GM23338 (cell line): ENCODE results near the gene HCFC2. TPM values are rescaled to one million over a fixed set of nuclear protein-coding genes. Genes with fewer than 3 reads are reported as not detected.

Source experiments
- ATAC-seq: fragments of 200-7000 bp; cut with Tn5 transposase; 3 replicates; pipeline ENCODE4 v1.9.1; 2020
- DNase-seq: peaks from one replicate; pipeline ENCODE4 v3.0.0-alpha.2; 2015; ENCODE audit warnings: low spot score
- H2AFZ ChIP-seq: fragments of 200-600 bp; sonication (generic); 2 replicates; pipeline ENCODE4 v1.8.0; 2016; ENCODE audit warnings: antibody characterized with exemption, mild to moderate bottlenecking, moderate library complexity
- H3F3A ChIP-seq: fragments of 200-600 bp; sonication (generic); replicated peaks from 2 replicates; pipeline ENCODE4 v1.8.0; 2017; ENCODE audit warnings: antibody characterized with exemption, mixed run types, low read depth
- H3K27ac ChIP-seq: fragments of 200-600 bp; sonication (generic); 2 replicates; pipeline ENCODE4 v1.6.1; 2016; ENCODE audit warnings: low read depth
- H3K27me3 ChIP-seq: fragments of 200-600 bp; sonication (generic); 2 replicates; pipeline ENCODE4 v1.8.0; 2016; ENCODE audit warnings: mild to moderate bottlenecking, mixed run types, moderate library complexity; ENCODE audit not compliant: insufficient read depth
- H3K36me3 ChIP-seq: fragments of 200-600 bp; sonication (generic); 2 replicates; pipeline ENCODE4 v1.8.0; 2016; ENCODE audit warnings: mild to moderate bottlenecking; ENCODE audit not compliant: insufficient read depth
- H3K4me1 ChIP-seq: fragments of 200-600 bp; sonication (generic); 2 replicates; pipeline ENCODE4 v1.8.0; 2016; ENCODE audit warnings: mild to moderate bottlenecking, moderate library complexity; ENCODE audit not compliant: insufficient read depth
- H3K4me2 ChIP-seq: fragments of 200-600 bp; sonication (generic); 2 replicates; pipeline ENCODE4 v1.7.1; 2017; ENCODE audit warnings: mixed run types
- H3K4me3 ChIP-seq: fragments of 200-600 bp; sonication (generic); 2 replicates; pipeline ENCODE4 v1.6.1; 2016; ENCODE audit warnings: mixed run types
- H3K79me2 ChIP-seq: fragments of 200-600 bp; sonication (generic); replicated peaks from 2 replicates; pipeline ENCODE4 v1.8.0; 2017; ENCODE audit warnings: mild to moderate bottlenecking; ENCODE audit not compliant: insufficient read depth
- H3K9me2 ChIP-seq: fragments of 200-600 bp; sonication (generic); 2 replicates; pipeline ENCODE4 v1.8.0; 2017; ENCODE audit not compliant: insufficient read depth
- H4K20me1 ChIP-seq: fragments of 200-600 bp; sonication (generic); replicated peaks from 2 replicates; pipeline ENCODE4 v1.8.0; 2017; ENCODE audit warnings: mild to moderate bottlenecking; ENCODE audit not compliant: insufficient read depth
- H3K27ac Mint-ChIP-seq: 2 replicates; pipeline ENCODE4 v1.8.0; 2020; ENCODE audit warnings: inconsistent platforms, mild to moderate bottlenecking, moderate library complexity, mixed read lengths
- H3K27me3 Mint-ChIP-seq: 3 replicates; pipeline ENCODE4 v1.8.0; 2022; ENCODE audit warnings: low read depth, mild to moderate bottlenecking, moderate library complexity, mixed read lengths, inconsistent platforms; ENCODE audit not compliant: insufficient read depth, poor library complexity
- H3K36me3 Mint-ChIP-seq: 3 replicates; pipeline ENCODE4 v1.8.0; 2021; ENCODE audit warnings: low read depth, mild to moderate bottlenecking, inconsistent platforms, moderate library complexity, mixed read lengths
- H3K4me1 Mint-ChIP-seq: 3 replicates; pipeline ENCODE4 v1.8.0; 2020; ENCODE audit warnings: mild to moderate bottlenecking, inconsistent platforms, mixed read lengths
- H3K4me3 Mint-ChIP-seq: 3 replicates; pipeline ENCODE4 v1.8.0; 2021; ENCODE audit warnings: moderate library complexity, mild to moderate bottlenecking, inconsistent platforms, mixed read lengths
- H3K9me3 Mint-ChIP-seq: 3 replicates; pipeline ENCODE4 v1.8.0; 2020; ENCODE audit warnings: moderate library complexity, mild to moderate bottlenecking, inconsistent platforms, mixed read lengths
- CREB1 ChIP-seq: fragments of 250-450 bp; sonication (Bioruptor Pico); IDR thresholded peaks from 2 replicates; pipeline ENCODE4 v1.5.0; 2020; ENCODE audit warnings: low read depth, mild to moderate bottlenecking, moderate library complexity
- CTCF ChIP-seq, 2 experiments: fragments of 200-600 bp in 1 of 2; sonication (generic) in 1 of 2; conservative IDR thresholded peaks; 2 replicates each; pipeline versions ENCODE4 v1.5.1 to v1.6.1; 2016 to 2017; ENCODE audit warnings: antibody characterized with exemption in 2 of 2, low read depth in 2 of 2, mild to moderate bottlenecking in 2 of 2, moderate library complexity in 1 of 2
- EZH2 ChIP-seq: fragments of 200-600 bp; sonication (generic); IDR thresholded peaks from one replicate; pipeline ENCODE4 v1.8.0; 2017; ENCODE audit warnings: antibody characterized with exemption, mild to moderate bottlenecking, low read depth; ENCODE audit not compliant: unreplicated experiment
- EZH2phosphoT487 ChIP-seq: fragments of 200-600 bp; sonication (generic); IDR thresholded peaks from one replicate; pipeline ENCODE4 v1.8.1; 2018; ENCODE audit warnings: antibody characterized with exemption; ENCODE audit not compliant: unreplicated experiment
- JUNB ChIP-seq: IDR thresholded peaks from one replicate; pipeline ENCODE4 v1.6.1; 2016; ENCODE audit warnings: antibody characterized with exemption; ENCODE audit not compliant: unreplicated experiment
- NANOG ChIP-seq: IDR thresholded peaks from 2 replicates; pipeline ENCODE4 v1.6.1; 2016; ENCODE audit warnings: antibody characterized with exemption, borderline replicate concordance
- POLR2AphosphoS5 ChIP-seq: IDR thresholded peaks from 2 replicates; pipeline ENCODE4 v1.6.1; 2016; ENCODE audit warnings: antibody characterized with exemption, low read depth
- STAT1 ChIP-seq: IDR thresholded peaks from one replicate; pipeline ENCODE4 v1.6.1; 2016; ENCODE audit warnings: antibody characterized with exemption; ENCODE audit not compliant: unreplicated experiment
- ZNF114 ChIP-seq: fragments of 250-450 bp; sonication (Bioruptor Pico); IDR thresholded peaks from 2 replicates; pipeline ENCODE4 v1.5.0; 2020; ENCODE audit warnings: mild to moderate bottlenecking, moderate library complexity
- ZNF331 ChIP-seq: fragments of 250-450 bp; sonication (Bioruptor Pico); IDR thresholded peaks from 2 replicates; pipeline ENCODE4 v1.5.0; 2020; ENCODE audit warnings: low read depth, mild to moderate bottlenecking, moderate library complexity
- polyA plus RNA-seq: library from polyadenylated mRNA; unstranded; fragments of >200 nt; fragmentation: Nextera tagmentation; extraction: Ambion mirVana; gene quantifications from 2 replicates; pipeline ENCODE4 v1.2.1, GENCODE V29; 2016
- total RNA-seq: library from RNA; depleted of rRNA; stranded (reverse); fragments of >200 nt; shearing (Covaris generic); gene quantifications from 2 replicates; pipeline ENCODE4 v1.2.3, GENCODE V29; 2014
- TF ChIP-seq, protein P1 (sequence below): IDR thresholded peaks from one replicate; pipeline ENCODE4 v1.6.1; 2018; ENCODE audit warnings: antibody characterized with exemption; ENCODE audit not compliant: unreplicated experiment
- TF ChIP-seq, protein P2 (sequence below): IDR thresholded peaks from 2 replicates; pipeline ENCODE4 v1.6.1; 2016; ENCODE audit warnings: antibody characterized with exemption
- TF ChIP-seq, protein P3 (sequence below): fragments of 250-450 bp; sonication (Bioruptor Pico); IDR thresholded peaks from 2 replicates; pipeline ENCODE4 v1.5.0; 2020; ENCODE audit warnings: mild to moderate bottlenecking, moderate library complexity

The HCFC2 gene
- total and polyA plus RNA-seq, 2 experiments from 2014 or later: 1.9 to 2.5 TPM

DNA sequence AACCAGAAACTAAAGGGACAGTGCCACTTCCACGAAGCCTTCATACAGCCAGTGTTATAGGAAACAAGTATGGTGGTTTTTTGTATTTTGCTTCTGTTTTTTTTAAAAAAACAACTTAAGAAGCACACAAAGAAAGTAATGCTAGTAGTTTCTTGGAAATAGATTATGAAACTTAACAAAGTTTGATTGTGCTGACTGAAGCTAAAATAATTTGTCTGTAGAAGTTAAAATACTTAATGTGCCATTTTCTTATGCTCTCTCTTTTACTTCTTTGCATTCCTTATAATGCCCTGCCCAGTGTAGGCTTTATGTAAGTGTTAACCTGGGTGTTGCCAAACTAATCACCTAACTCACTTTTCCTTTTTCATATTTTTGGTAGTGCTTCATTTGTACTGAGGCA, 16.4 kb downstream of the HCFC2 start:
- H3K27ac Mint-ChIP-seq: no peak overlapping the region; the same call in 1 of the 2 replicates
- H3K4me1 Mint-ChIP-seq: no peaks in the 10 kb centered on the region
- Histone ChIP-seq H3F3A (no peaks in the 10 kb centered on the region), H3K27ac (no peak overlapping the region), H3K4me1 (no peaks in the 10 kb centered on the region), H3K27me3 (no peaks in the 10 kb centered on the region), H3K4me3 (no peak overlapping the region), H3K79me2 (no peaks in the 10 kb centered on the region), H3K36me3 (no peaks in the 10 kb centered on the region), H2AFZ (no peak overlapping the region), H4K20me1 (no peaks in the 10 kb centered on the region), H3K4me2 (no peak overlapping the region), H3K9me2 (no peaks in the 10 kb centered on the region)
- TF ChIP-seq, protein P1, sequence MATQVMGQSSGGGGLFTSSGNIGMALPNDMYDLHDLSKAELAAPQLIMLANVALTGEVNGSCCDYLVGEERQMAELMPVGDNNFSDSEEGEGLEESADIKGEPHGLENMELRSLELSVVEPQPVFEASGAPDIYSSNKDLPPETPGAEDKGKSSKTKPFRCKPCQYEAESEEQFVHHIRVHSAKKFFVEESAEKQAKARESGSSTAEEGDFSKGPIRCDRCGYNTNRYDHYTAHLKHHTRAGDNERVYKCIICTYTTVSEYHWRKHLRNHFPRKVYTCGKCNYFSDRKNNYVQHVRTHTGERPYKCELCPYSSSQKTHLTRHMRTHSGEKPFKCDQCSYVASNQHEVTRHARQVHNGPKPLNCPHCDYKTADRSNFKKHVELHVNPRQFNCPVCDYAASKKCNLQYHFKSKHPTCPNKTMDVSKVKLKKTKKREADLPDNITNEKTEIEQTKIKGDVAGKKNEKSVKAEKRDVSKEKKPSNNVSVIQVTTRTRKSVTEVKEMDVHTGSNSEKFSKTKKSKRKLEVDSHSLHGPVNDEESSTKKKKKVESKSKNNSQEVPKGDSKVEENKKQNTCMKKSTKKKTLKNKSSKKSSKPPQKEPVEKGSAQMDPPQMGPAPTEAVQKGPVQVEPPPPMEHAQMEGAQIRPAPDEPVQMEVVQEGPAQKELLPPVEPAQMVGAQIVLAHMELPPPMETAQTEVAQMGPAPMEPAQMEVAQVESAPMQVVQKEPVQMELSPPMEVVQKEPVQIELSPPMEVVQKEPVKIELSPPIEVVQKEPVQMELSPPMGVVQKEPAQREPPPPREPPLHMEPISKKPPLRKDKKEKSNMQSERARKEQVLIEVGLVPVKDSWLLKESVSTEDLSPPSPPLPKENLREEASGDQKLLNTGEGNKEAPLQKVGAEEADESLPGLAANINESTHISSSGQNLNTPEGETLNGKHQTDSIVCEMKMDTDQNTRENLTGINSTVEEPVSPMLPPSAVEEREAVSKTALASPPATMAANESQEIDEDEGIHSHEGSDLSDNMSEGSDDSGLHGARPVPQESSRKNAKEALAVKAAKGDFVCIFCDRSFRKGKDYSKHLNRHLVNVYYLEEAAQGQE: no peak
- TF ChIP-seq, protein P2, sequence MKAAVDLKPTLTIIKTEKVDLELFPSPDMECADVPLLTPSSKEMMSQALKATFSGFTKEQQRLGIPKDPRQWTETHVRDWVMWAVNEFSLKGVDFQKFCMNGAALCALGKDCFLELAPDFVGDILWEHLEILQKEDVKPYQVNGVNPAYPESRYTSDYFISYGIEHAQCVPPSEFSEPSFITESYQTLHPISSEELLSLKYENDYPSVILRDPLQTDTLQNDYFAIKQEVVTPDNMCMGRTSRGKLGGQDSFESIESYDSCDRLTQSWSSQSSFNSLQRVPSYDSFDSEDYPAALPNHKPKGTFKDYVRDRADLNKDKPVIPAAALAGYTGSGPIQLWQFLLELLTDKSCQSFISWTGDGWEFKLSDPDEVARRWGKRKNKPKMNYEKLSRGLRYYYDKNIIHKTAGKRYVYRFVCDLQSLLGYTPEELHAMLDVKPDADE: no peak
- TF ChIP-seq EZH2: no peak
- TF ChIP-seq, protein P3, sequence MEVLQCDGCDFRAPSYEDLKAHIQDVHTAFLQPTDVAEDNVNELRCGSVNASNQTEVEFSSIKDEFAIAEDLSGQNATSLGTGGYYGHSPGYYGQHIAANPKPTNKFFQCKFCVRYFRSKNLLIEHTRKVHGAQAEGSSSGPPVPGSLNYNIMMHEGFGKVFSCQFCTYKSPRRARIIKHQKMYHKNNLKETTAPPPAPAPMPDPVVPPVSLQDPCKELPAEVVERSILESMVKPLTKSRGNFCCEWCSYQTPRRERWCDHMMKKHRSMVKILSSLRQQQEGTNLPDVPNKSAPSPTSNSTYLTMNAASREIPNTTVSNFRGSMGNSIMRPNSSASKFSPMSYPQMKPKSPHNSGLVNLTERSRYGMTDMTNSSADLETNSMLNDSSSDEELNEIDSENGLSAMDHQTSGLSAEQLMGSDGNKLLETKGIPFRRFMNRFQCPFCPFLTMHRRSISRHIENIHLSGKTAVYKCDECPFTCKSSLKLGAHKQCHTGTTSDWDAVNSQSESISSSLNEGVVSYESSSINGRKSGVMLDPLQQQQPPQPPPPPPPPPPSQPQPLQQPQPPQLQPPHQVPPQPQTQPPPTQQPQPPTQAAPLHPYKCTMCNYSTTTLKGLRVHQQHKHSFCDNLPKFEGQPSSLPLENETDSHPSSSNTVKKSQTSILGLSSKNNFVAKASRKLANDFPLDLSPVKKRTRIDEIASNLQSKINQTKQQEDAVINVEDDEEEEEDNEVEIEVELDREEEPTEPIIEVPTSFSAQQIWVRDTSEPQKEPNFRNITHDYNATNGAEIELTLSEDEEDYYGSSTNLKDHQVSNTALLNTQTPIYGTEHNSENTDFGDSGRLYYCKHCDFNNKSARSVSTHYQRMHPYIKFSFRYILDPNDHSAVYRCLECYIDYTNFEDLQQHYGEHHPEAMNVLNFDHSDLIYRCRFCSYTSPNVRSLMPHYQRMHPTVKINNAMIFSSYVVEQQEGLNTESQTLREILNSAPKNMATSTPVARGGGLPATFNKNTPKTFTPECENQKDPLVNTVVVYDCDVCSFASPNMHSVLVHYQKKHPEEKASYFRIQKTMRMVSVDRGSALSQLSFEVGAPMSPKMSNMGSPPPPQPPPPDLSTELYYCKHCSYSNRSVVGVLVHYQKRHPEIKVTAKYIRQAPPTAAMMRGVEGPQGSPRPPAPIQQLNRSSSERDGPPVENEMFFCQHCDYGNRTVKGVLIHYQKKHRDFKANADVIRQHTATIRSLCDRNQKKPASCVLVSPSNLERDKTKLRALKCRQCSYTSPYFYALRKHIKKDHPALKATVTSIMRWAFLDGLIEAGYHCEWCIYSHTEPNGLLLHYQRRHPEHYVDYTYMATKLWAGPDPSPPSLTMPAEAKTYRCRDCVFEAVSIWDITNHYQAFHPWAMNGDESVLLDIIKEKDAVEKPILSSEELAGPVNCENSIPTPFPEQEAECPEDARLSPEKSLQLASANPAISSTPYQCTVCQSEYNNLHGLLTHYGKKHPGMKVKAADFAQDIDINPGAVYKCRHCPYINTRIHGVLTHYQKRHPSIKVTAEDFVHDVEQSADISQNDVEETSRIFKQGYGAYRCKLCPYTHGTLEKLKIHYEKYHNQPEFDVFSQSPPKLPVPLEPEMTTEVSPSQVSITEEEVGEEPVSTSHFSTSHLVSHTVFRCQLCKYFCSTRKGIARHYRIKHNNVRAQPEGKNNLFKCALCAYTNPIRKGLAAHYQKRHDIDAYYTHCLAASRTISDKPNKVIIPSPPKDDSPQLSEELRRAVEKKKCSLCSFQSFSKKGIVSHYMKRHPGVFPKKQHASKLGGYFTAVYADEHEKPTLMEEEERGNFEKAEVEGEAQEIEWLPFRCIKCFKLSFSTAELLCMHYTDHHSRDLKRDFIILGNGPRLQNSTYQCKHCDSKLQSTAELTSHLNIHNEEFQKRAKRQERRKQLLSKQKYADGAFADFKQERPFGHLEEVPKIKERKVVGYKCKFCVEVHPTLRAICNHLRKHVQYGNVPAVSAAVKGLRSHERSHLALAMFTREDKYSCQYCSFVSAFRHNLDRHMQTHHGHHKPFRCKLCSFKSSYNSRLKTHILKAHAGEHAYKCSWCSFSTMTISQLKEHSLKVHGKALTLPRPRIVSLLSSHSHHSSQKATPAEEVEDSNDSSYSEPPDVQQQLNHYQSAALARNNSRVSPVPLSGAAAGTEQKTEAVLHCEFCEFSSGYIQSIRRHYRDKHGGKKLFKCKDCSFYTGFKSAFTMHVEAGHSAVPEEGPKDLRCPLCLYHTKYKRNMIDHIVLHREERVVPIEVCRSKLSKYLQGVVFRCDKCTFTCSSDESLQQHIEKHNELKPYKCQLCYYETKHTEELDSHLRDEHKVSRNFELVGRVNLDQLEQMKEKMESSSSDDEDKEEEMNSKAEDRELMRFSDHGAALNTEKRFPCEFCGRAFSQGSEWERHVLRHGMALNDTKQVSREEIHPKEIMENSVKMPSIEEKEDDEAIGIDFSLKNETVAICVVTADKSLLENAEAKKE: no peak
- no peak for TF ChIP-seq ZNF114 (CRISPR knock-in tag)
- no peak for TF ChIP-seq POLR2AphosphoS5
- no peak for TF ChIP-seq CREB1 (CRISPR knock-in tag)
- TF ChIP-seq STAT1: no peak
- TF ChIP-seq CTCF (conservative IDR thresholded peaks at IDR 0.05; ENCODE audit: low read depth in 2 of 2): no peak
- no peak for TF ChIP-seq JUNB
- TF ChIP-seq ZNF331 (CRISPR knock-in tag): no peak
- TF ChIP-seq EZH2phosphoT487: no peak
- TF ChIP-seq NANOG: no peak
- no peak overlapping the region for H3K4me3 Mint-ChIP-seq
- H3K9me3 Mint-ChIP-seq: no peaks in the 10 kb centered on the region
- no peaks in the 10 kb centered on the region for H3K36me3 Mint-ChIP-seq
- peaks cover 3% of the 10 kb centered on the region for H3K27me3 Mint-ChIP-seq
- no peak for ATAC-seq
- no peak for DNase-seq
